CD4-positive, alpha-beta T cell treated with Interleukin-2 at 100 ng/mL for 4 hours (primary cell): ENCODE results near the gene GPR176.

Experiments
- DNase-seq: peaks from one replicate; pipeline ENCODE4 v3.0.0-alpha.2; 2020; ENCODE audit warnings: low spot score

GPR176 gene

GRCh38 chr15:39804026-39804425, 116.0 kb downstream of the GPR176 start:
- no peak for DNase-seq

GRCh38 chr15:39803016-39803415, 117.0 kb downstream of the GPR176 start:
- no peak for DNase-seq

GRCh38 chr15:39801641-39802309, 118.3 kb downstream of the GPR176 start:
- DNase-seq, result no peak

GRCh38 chr15:39799552-39800011, 120.5 kb downstream of the GPR176 start:
- DNase-seq, result no peak

- DNase-seq, result no peak
Observed at GRCh38 chr15:39798382-39798781, 121.7 kb downstream of the GPR176 start.

GRCh38 chr15:39797407-39797806, 122.7 kb downstream of the GPR176 start:
- no peak for DNase-seq

- DNase-seq, result no peak
Observed at GRCh38 chr15:39796601-39797000, 123.5 kb downstream of the GPR176 start.

- no peak for DNase-seq
Observed at GRCh38 chr15:39795486-39795885, 124.6 kb downstream of the GPR176 start.

GRCh38 chr15:39794954-39795353, 125.1 kb downstream of the GPR176 start:
- no peak for DNase-seq

- DNase-seq, result no peak
Observed at GRCh38 chr15:39793923-39794322, 126.1 kb downstream of the GPR176 start.

- DNase-seq, result no peak
Observed at GRCh38 chr15:39792844-39793335, 127.2 kb downstream of the GPR176 start.

GRCh38 chr15:39792025-39792843, 127.8 kb downstream of the GPR176 start:
- no peak for DNase-seq

- DNase-seq, result no peak
Observed at GRCh38 chr15:39789736-39790135, 130.3 kb downstream of the GPR176 start.

- no peak for DNase-seq
Observed at GRCh38 chr15:39788800-39789565, 131.1 kb downstream of the GPR176 start.

GRCh38 chr15:39788108-39788507, 132.0 kb downstream of the GPR176 start:
- DNase-seq, result no peak

- DNase-seq, result no peak
Observed at GRCh38 chr15:39787479-39787878, 132.6 kb downstream of the GPR176 start.

GRCh38 chr15:39786447-39787056, 133.5 kb downstream of the GPR176 start:
- peak; percentile 39 for DNase-seq

GRCh38 chr15:39785841-39786240, 134.2 kb downstream of the GPR176 start:
- no peak for DNase-seq

- no peak for DNase-seq
Observed at GRCh38 chr15:39785139-39785538, 134.9 kb downstream of the GPR176 start.

GRCh38 chr15:39784638-39785037, 135.4 kb downstream of the GPR176 start:
- DNase-seq, result no peak

GRCh38 chr15:39784125-39784524, 135.9 kb downstream of the GPR176 start:
- no peak for DNase-seq

GRCh38 chr15:39783244-39783820, 136.7 kb downstream of the GPR176 start:
- no peak for DNase-seq
